Natural killer cell (primary cell): Measurements from ENCODE around the gene IQSEC1. TPM values are rescaled to one million over a fixed set of nuclear protein-coding genes. Genes with fewer than 3 reads are reported as not detected.
A peak's percentile ranks its signal among the peaks of the same experiment; 100 is the strongest.

Experiments
- ATAC-seq, 3 donors: fragments of 150-1000 bp in 2 of 3; fragments of 200-7000 bp in 1 of 3; cut with Tn5 transposase; 1 replicate in 1 of 3; 2 replicates in 2 of 3; pipeline ENCODE4 v1.10.0; 2021; ENCODE audit warnings: mild to moderate bottlenecking in 2 of 3, moderate library complexity in 2 of 3
- DNase-seq, 2 donors: peaks; one replicate each; pipeline versions ENCODE4 v3.0.0 to v3.0.0-alpha.2; 2013 to 2021; ENCODE audit warnings: mixed read lengths in 1 of 2
- H3K27ac ChIP-seq: one replicate; pipeline ENCODE4 v1.5.1; 2013; ENCODE audit warnings: mild to moderate bottlenecking, low read length
- H3K27me3 ChIP-seq: one replicate; pipeline ENCODE4 v1.6.1; 2013; ENCODE audit warnings: low read length; ENCODE audit not compliant: control insufficient read depth, insufficient read depth
- H3K36me3 ChIP-seq: one replicate; pipeline ENCODE4 v1.6.1; 2013; ENCODE audit warnings: low read length; ENCODE audit not compliant: control insufficient read depth, insufficient read depth
- H3K4me1 ChIP-seq: one replicate; pipeline ENCODE4 v1.6.1; 2013; ENCODE audit warnings: low read length; ENCODE audit not compliant: control insufficient read depth, insufficient read depth
- H3K4me3 ChIP-seq: one replicate; pipeline ENCODE4 v1.5.1; 2013; ENCODE audit warnings: low read length
- H3K9me3 ChIP-seq: one replicate; pipeline ENCODE4 v1.6.1; 2013; ENCODE audit warnings: low read length; ENCODE audit not compliant: control insufficient read depth, insufficient read depth
- H3K27ac Mint-ChIP-seq, 2 donors: one replicate each; pipeline ENCODE4 v1.8.0; 2022; ENCODE audit warnings: mild to moderate bottlenecking in 2 of 2, mixed read lengths in 2 of 2, moderate library complexity in 1 of 2
- H3K27me3 Mint-ChIP-seq, 2 donors: one replicate each; pipeline ENCODE4 v1.8.0; 2022; ENCODE audit warnings: low read depth in 2 of 2, mixed read lengths in 2 of 2
- H3K36me3 Mint-ChIP-seq: one replicate; pipeline ENCODE4 v1.8.0; 2022; ENCODE audit warnings: mixed read lengths
- H3K4me1 Mint-ChIP-seq, 2 donors: one replicate each; pipeline ENCODE4 v1.8.0; 2022; ENCODE audit warnings: mixed read lengths in 2 of 2
- H3K4me3 Mint-ChIP-seq: one replicate; pipeline ENCODE4 v1.8.0; 2022; ENCODE audit warnings: mild to moderate bottlenecking, moderate library complexity, mixed read lengths
- H3K9me3 Mint-ChIP-seq, 2 donors: one replicate each; pipeline ENCODE4 v1.8.0; 2022; ENCODE audit warnings: mixed read lengths in 2 of 2
- CTCF ChIP-seq: fragments of 200-600 bp; IDR thresholded peaks from one replicate; pipeline ENCODE4 v1.8.0; 2022; ENCODE audit warnings: antibody characterized with exemption
- WGBS: methylation state at CpG from one replicate; pipeline ENCODE4 v1.1.7; 2013; ENCODE audit warnings: missing lambda C conversion rate; ENCODE audit not compliant: insufficient coverage; 5-methylcytosine and 5-hydroxymethylcytosine counted together
- intact Hi-C: fragments of 100-400 bp; cut with micrococcal nuclease; formaldehyde crosslinking; loops from one replicate; pipeline ENCODE4 v1.14.2; 2022
- total RNA-seq, 4 donors: library from RNA; stranded (reverse); fragments of 120-200 nt in 1 of 4; gene quantifications; one replicate each; pipeline versions ENCODE4 v1.2.3 to v1.2.4, GENCODE V29; 2013 to 2022

The IQSEC1 gene
- total RNA-seq, 3 donors from 2014 or later (not counting 1 experiment from before 2014, with no cell fraction given): 124 to 189 (median 138) TPM

- Histone ChIP-seq H3K27ac (no peak overlapping the region), H3K27me3 (no peaks in the 10 kb centered on the region), H3K9me3 (no peaks in the 10 kb centered on the region), H3K4me1 (peaks cover 8% of the 10 kb centered on the region), H3K4me3 (no peak overlapping the region), H3K36me3 (no peaks in the 10 kb centered on the region)
- H3K27ac Mint-ChIP-seq: no peak overlapping the region
- intact Hi-C loops: loop anchor here (1.0 to 10.0 kb wide), 3 partner anchors 212 to 555 kb away; no protein-coding TSS in a partner anchor
- peaks cover 7 to 13% of the 10 kb centered on the region in 2 donors for H3K27me3 Mint-ChIP-seq
- H3K4me3 Mint-ChIP-seq: no peak overlapping the region
- DNase-seq: no peak
- H3K4me1 Mint-ChIP-seq: peaks cover 0 to 10% of the 10 kb centered on the region in 2 donors
- no peak for ATAC-seq
- no peaks in the 10 kb centered on the region for H3K9me3 Mint-ChIP-seq
- 84% methylated on average over 23 of the region's 23 CpGs for WGBS
- H3K36me3 Mint-ChIP-seq: no peaks in the 10 kb centered on the region
- no peak for TF ChIP-seq CTCF
Measured at GRCh38 chr3:13092621-13093617, 19.7 kb upstream of the IQSEC1 start.

- no peaks in the 10 kb centered on the region for H3K36me3 Mint-ChIP-seq
- Histone ChIP-seq H3K27ac (no peak overlapping the region), H3K27me3 (no peaks in the 10 kb centered on the region), H3K9me3 (no peaks in the 10 kb centered on the region), H3K4me3 (no peak overlapping the region), H3K4me1 (peaks cover 10% of the 10 kb centered on the region), H3K36me3 (no peaks in the 10 kb centered on the region)
- peaks cover 3 to 14% of the 10 kb centered on the region in 2 donors for H3K4me1 Mint-ChIP-seq
- 39% methylated on average over 20 of the region's 20 CpGs for WGBS
- no peak overlapping the region for H3K4me3 Mint-ChIP-seq
- intact Hi-C loops: loop anchor here (1.0 to 10.0 kb wide), 3 partner anchors 213 to 556 kb away; no protein-coding TSS in a partner anchor
- no peaks in the 10 kb centered on the region for H3K9me3 Mint-ChIP-seq
- peak; percentile 78 to 98 (median 95) for ATAC-seq
- no peak overlapping the region for H3K27ac Mint-ChIP-seq
- peak; percentile 89 for TF ChIP-seq CTCF
- peak; percentile 81 to 88 for DNase-seq
- peaks cover 7 to 13% of the 10 kb centered on the region in 2 donors for H3K27me3 Mint-ChIP-seq
Measured at GRCh38 chr3:13091898-13092611, 18.8 kb upstream of the IQSEC1 start.

DNA sequence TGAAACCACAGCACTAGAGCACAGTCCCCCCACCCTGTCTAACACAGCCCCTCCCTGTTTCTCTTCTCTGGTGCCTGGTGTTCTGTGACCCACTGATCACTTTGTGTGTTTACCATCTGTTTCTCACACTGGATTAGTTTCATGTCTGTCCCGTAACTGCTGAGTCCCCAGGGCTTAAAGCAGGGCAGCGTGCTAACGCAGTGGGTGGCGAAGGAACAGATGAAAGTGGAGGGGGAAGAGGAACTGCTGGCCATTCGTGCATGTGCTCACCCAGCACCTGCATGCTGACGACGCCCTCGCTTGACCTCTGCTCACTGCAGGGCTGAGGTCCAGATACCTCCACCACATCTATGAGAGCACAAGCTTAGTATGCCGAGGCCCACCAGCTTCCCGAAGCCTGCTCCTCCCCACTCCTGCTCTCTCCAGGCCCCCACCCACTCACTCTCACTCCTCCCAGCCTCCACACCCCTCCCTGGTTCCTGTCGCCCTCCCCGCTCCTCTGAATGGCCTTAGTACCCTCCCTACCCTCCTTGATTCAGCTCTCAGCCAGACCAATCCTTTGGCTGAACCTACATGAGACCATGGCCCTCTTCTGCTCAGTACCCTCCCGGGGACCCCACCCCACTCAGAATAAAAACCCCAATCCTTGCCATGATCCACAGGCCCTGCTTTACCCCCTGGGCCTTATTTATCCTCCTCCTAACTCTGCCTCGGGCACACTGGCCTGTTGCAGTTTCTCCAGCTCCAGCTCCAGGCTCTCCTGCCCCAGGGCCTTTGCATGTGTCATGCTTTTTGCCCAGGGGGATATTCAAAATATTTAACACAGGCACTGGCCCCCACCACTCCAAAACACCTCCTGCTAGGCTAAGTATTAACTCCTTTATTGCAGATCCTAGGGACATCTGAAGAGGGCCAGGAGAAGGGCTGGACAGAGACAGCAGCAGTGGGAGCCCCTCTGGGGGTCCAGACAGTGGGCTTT lies 15.1 kb upstream of the IQSEC1 start:
- Mint-ChIP-seq H3K27ac (peak overlapping the region in 1 of 2 donors; percentile 45), H3K4me1 (peaks cover 10 to 26% of the 10 kb centered on the region in 2 donors), H3K27me3 (no peaks in the 10 kb centered on the region), H3K9me3 (no peaks in the 10 kb centered on the region), H3K4me3 (no peak overlapping the region), H3K36me3 (no peaks in the 10 kb centered on the region)
- no peak overlapping the region for H3K4me3 ChIP-seq
- peaks cover 40% of the 10 kb centered on the region for H3K4me1 ChIP-seq
- peak overlapping the region; percentile 64 for H3K27ac ChIP-seq
- DNase-seq (no peak), ATAC-seq (no peak)
- 66% methylated on average over 14 of the region's 14 CpGs for WGBS
- TF ChIP-seq CTCF: no peak
- H3K9me3 ChIP-seq: no peaks in the 10 kb centered on the region
- intact Hi-C loops: no loop called here
- no peaks in the 10 kb centered on the region for H3K27me3 ChIP-seq
- no peaks in the 10 kb centered on the region for H3K36me3 ChIP-seq
